Measurements from ENCODE around the gene BMP6.

The BMP6 gene

GRCh38 chr6:7725849-7726415 lies at the start of gene BMP6:
Gene BMP6 (plus strand): TSS chr6:7726099. CDS start chr6:7726956, 857 bp downstream.
- DNase-seq = no peak

GRCh38 chr6:7677229-7677628 lies 48.7 kb upstream of the BMP6 start:
- DNase-seq = no peak

GRCh38 chr6:7680393-7681075 lies 45.4 kb upstream of the BMP6 start:
- no peak for DNase-seq

- no peak for DNase-seq
Observed at GRCh38 chr6:7681449-7681848, 44.5 kb upstream of the BMP6 start.

GRCh38 chr6:7684076-7684475 lies 41.8 kb upstream of the BMP6 start:
- no peak for DNase-seq

GRCh38 chr6:7684843-7685242 lies 41.1 kb upstream of the BMP6 start:
- no peak for DNase-seq

GRCh38 chr6:7685276-7685675 lies 40.6 kb upstream of the BMP6 start:
- no peak for DNase-seq

- DNase-seq = no peak
Observed at GRCh38 chr6:7687145-7688111, 38.5 kb upstream of the BMP6 start.

GRCh38 chr6:7691021-7691420 lies 34.9 kb upstream of the BMP6 start:
- DNase-seq = no peak

GRCh38 chr6:7691675-7692452 lies 34.0 kb upstream of the BMP6 start:
- no peak for DNase-seq

GRCh38 chr6:7692453-7692784 lies 33.5 kb upstream of the BMP6 start:
- DNase-seq = no peak

GRCh38 chr6:7693827-7694226 lies 32.1 kb upstream of the BMP6 start:
- no peak for DNase-seq

GRCh38 chr6:7696061-7696460 lies 29.8 kb upstream of the BMP6 start:
- DNase-seq = no peak

- DNase-seq = no peak
Observed at GRCh38 chr6:7697432-7697819, 28.5 kb upstream of the BMP6 start.

GRCh38 chr6:7697820-7698623 lies 27.9 kb upstream of the BMP6 start:
- no peak for DNase-seq

- DNase-seq = no peak
Observed at GRCh38 chr6:7701212-7701834, 24.6 kb upstream of the BMP6 start.

- no peak for DNase-seq
Observed at GRCh38 chr6:7703148-7703680, 22.7 kb upstream of the BMP6 start.

GRCh38 chr6:7705483-7705882 lies 20.4 kb upstream of the BMP6 start:
- DNase-seq = no peak

- DNase-seq = no peak
Observed at GRCh38 chr6:7706269-7706668, 19.6 kb upstream of the BMP6 start.

- DNase-seq = no peak
Observed at GRCh38 chr6:7707787-7708186, 18.1 kb upstream of the BMP6 start.

GRCh38 chr6:7719364-7719850 lies 6.5 kb upstream of the BMP6 start:
- no peak for DNase-seq

All from NCI-H1417 treated with DMSO at 0.1 percent for 48 hours (cell line).